Karpas-422 (cell line): ENCODE results near the gene LRP1B. TPM values are rescaled to one million over a fixed set of nuclear protein-coding genes. Genes with fewer than 3 reads are reported as not detected.
"Not testable (repeated sequence)": the region's sequence is repeated elsewhere in the genome, so short reads cannot be mapped to it uniquely, and the experiment has no call there.

Experiments
- DNase-seq: peaks from one replicate; pipeline ENCODE4 v3.0.0-alpha.2; 2015
- H2AFZ ChIP-seq: fragments of 200-600 bp; sonication (generic); 2 replicates; pipeline ENCODE4 v1.6.1; 2014; ENCODE audit warnings: antibody characterized with exemption, low read length, mixed read lengths
- H3K27ac ChIP-seq: fragments of 200-600 bp; sonication (generic); 2 replicates; pipeline ENCODE4 v1.5.1; 2014; ENCODE audit warnings: mild to moderate bottlenecking, low read length, moderate library complexity
- H3K27me3 ChIP-seq: fragments of 200-600 bp; sonication (generic); 2 replicates; pipeline ENCODE4 v1.6.1; 2014; ENCODE audit warnings: low read length, mixed read lengths
- H3K36me3 ChIP-seq: fragments of 200-600 bp; sonication (generic); 2 replicates; pipeline ENCODE4 v1.6.1; 2014; ENCODE audit warnings: low read length, mixed read lengths; ENCODE audit not compliant: insufficient read depth
- H3K4me1 ChIP-seq: fragments of 200-600 bp; sonication (generic); 2 replicates; pipeline ENCODE4 v1.6.1; 2014; ENCODE audit warnings: mild to moderate bottlenecking, low read length, mixed read lengths
- H3K4me2 ChIP-seq: fragments of 200-600 bp; sonication (generic); 2 replicates; pipeline ENCODE4 v1.6.1; 2014; ENCODE audit warnings: low read length, low read depth, mild to moderate bottlenecking; ENCODE audit not compliant: poor library complexity, severe bottlenecking
- H3K4me3 ChIP-seq: fragments of 200-600 bp; sonication (generic); 2 replicates; pipeline ENCODE4 v1.5.1; 2014; ENCODE audit warnings: mild to moderate bottlenecking, antibody characterized with exemption, low read length, mixed read lengths
- H3K79me2 ChIP-seq: fragments of 200-600 bp; sonication (generic); 2 replicates; pipeline ENCODE4 v1.6.1; 2014; ENCODE audit warnings: mild to moderate bottlenecking, low read length, mixed read lengths
- H3K9ac ChIP-seq: fragments of 200-600 bp; sonication (generic); 2 replicates; pipeline ENCODE4 v1.6.0; 2014; ENCODE audit warnings: low read length
- H3K9me2 ChIP-seq: fragments of 200-600 bp; sonication (generic), shearing (Covaris generic); replicated peaks from 2 replicates; pipeline ENCODE4 v1.6.0; 2014; ENCODE audit warnings: mild to moderate bottlenecking, low read length, moderate library complexity; ENCODE audit not compliant: insufficient read depth
- H3K9me3 ChIP-seq: fragments of 300-700, 200-600 bp; sonication (generic); 2 replicates; pipeline ENCODE4 v1.6.1; 2014; ENCODE audit warnings: low read length, mixed read lengths
- H4K20me1 ChIP-seq: fragments of 200-600 bp; sonication (generic); 2 replicates; pipeline ENCODE4 v1.6.1; 2014; ENCODE audit warnings: mild to moderate bottlenecking, antibody characterized with exemption, low read length, low read depth; ENCODE audit not compliant: insufficient read depth
- total RNA-seq: library from RNA; depleted of rRNA; stranded (reverse); fragments of >200 nt; shearing (Covaris generic); gene quantifications from 2 replicates; pipeline ENCODE4 v1.2.3, GENCODE V29; 2014; ENCODE audit warnings: low replicate concordance

LRP1B gene
- total RNA-seq, 1 experiment from 2014 or later: not detected

- Histone ChIP-seq H3K9me2 (no peaks in the 10 kb centered on the region), H3K4me2 (no peak overlapping the region), H3K27ac (no peak overlapping the region), H3K4me1 (no peaks in the 10 kb centered on the region), H2AFZ (no peak overlapping the region), H3K4me3 (no peak overlapping the region), H3K36me3 (no peaks in the 10 kb centered on the region), H3K79me2 (no peaks in the 10 kb centered on the region), H3K9me3 (peaks cover 21% of the 10 kb centered on the region), H3K27me3 (no peaks in the 10 kb centered on the region), H4K20me1 (no peaks in the 10 kb centered on the region), H3K9ac (no peak overlapping the region)
- DNase-seq: no peak
These were observed 1675.5 kb downstream of the LRP1B start for GRCh38 chr2:140455315-140455714.

- H3K27ac ChIP-seq: no peak overlapping the region
- H4K20me1 ChIP-seq: no peaks in the 10 kb centered on the region
- no peaks in the 10 kb centered on the region for H3K36me3 ChIP-seq
- no peak overlapping the region for H2AFZ ChIP-seq
- no peak overlapping the region for H3K9ac ChIP-seq
- no peaks in the 10 kb centered on the region for H3K27me3 ChIP-seq
- H3K4me2 ChIP-seq: no peak overlapping the region
- H3K4me1 ChIP-seq: no peaks in the 10 kb centered on the region
- H3K9me3 ChIP-seq: peaks cover 18% of the 10 kb centered on the region
- H3K4me3 ChIP-seq: no peak overlapping the region
- no peaks in the 10 kb centered on the region for H3K9me2 ChIP-seq
- H3K79me2 ChIP-seq: no peaks in the 10 kb centered on the region
- DNase-seq: no peak
These were observed 1676.1 kb downstream of the LRP1B start for GRCh38 chr2:140454717-140455116.

GRCh38 chr2:140451324-140451723 is 1679.5 kb downstream of the LRP1B start:
- Histone ChIP-seq H3K36me3 (no peaks in the 10 kb centered on the region), H3K4me3 (no peak overlapping the region)

GRCh38 chr2:140442319-140442718 is 1688.5 kb downstream of the LRP1B start:
- no peak for DNase-seq
- Histone ChIP-seq H4K20me1 (no peaks in the 10 kb centered on the region), H3K9ac (no peak overlapping the region), H3K4me2 (no peak overlapping the region), H3K4me3 (no peak overlapping the region), H3K36me3 (no peaks in the 10 kb centered on the region), H3K4me1 (no peaks in the 10 kb centered on the region), H2AFZ (no peak overlapping the region), H3K27ac (no peak overlapping the region), H3K27me3 (no peaks in the 10 kb centered on the region), H3K9me2 (no peaks in the 10 kb centered on the region), H3K79me2 (no peaks in the 10 kb centered on the region), H3K9me3 (peaks cover 9% of the 10 kb centered on the region; the same call in 1 of the 2 replicates)

More at GRCh38 chr2:140451324-140451723, 1679.5 kb downstream of the LRP1B start:
- Histone ChIP-seq H3K27ac (no peak overlapping the region), H4K20me1 (no peaks in the 10 kb centered on the region), H3K9me2 (no peaks in the 10 kb centered on the region), H3K27me3 (no peaks in the 10 kb centered on the region), H3K4me1 (no peaks in the 10 kb centered on the region), H3K79me2 (no peaks in the 10 kb centered on the region), H3K4me2 (no peak overlapping the region), H2AFZ (no peak overlapping the region), H3K9me3 (peaks cover 16% of the 10 kb centered on the region; the same call in 1 of the 2 replicates), H3K9ac (no peak overlapping the region)
- DNase-seq: no peak

- no peaks in the 10 kb centered on the region for H3K4me1 ChIP-seq
- H3K9me3 ChIP-seq: peaks cover 18% of the 10 kb centered on the region; the same call in 1 of the 2 replicates
- H3K9ac ChIP-seq: no peak overlapping the region
- no peak overlapping the region for H3K4me3 ChIP-seq
- no peak overlapping the region for H3K27ac ChIP-seq
- no peaks in the 10 kb centered on the region for H3K9me2 ChIP-seq
- no peaks in the 10 kb centered on the region for H3K27me3 ChIP-seq
- no peak overlapping the region for H2AFZ ChIP-seq
- no peaks in the 10 kb centered on the region for H3K36me3 ChIP-seq
- H4K20me1 ChIP-seq: no peaks in the 10 kb centered on the region
- H3K79me2 ChIP-seq: no peaks in the 10 kb centered on the region
- H3K4me2 ChIP-seq: no peak overlapping the region
- DNase-seq: no peak
These were observed 1690.0 kb downstream of the LRP1B start for GRCh38 chr2:140440815-140441214.

- DNase-seq: no peak
- Histone ChIP-seq H3K36me3 (no peaks in the 10 kb centered on the region), H3K27me3 (no peaks in the 10 kb centered on the region)
These were observed 1693.9 kb downstream of the LRP1B start for GRCh38 chr2:140436936-140437335.

GRCh38 chr2:140427033-140427432 is 1703.8 kb downstream of the LRP1B start:
- not testable (repeated sequence) for H3K4me3 ChIP-seq, H2AFZ ChIP-seq, H3K4me1 ChIP-seq, H3K27me3 ChIP-seq, H3K36me3 ChIP-seq, H4K20me1 ChIP-seq, H3K79me2 ChIP-seq, H3K9me3 ChIP-seq, H3K27ac ChIP-seq, H3K4me2 ChIP-seq, DNase-seq, H3K9me2 ChIP-seq, H3K9ac ChIP-seq

More at GRCh38 chr2:140436936-140437335, 1693.9 kb downstream of the LRP1B start:
- no peaks in the 10 kb centered on the region for H3K79me2 ChIP-seq
- H4K20me1 ChIP-seq: no peaks in the 10 kb centered on the region
- no peak overlapping the region for H3K27ac ChIP-seq
- peaks cover 13% of the 10 kb centered on the region; the same call in 1 of the 2 replicates for H3K9me3 ChIP-seq
- H2AFZ ChIP-seq: no peak overlapping the region
- H3K9ac ChIP-seq: no peak overlapping the region
- no peak overlapping the region for H3K4me3 ChIP-seq
- H3K4me1 ChIP-seq: no peaks in the 10 kb centered on the region
- H3K4me2 ChIP-seq: no peak overlapping the region
- no peaks in the 10 kb centered on the region for H3K9me2 ChIP-seq

- DNase-seq: no peak
- Histone ChIP-seq H3K9me3 (peaks cover 4% of the 10 kb centered on the region; the same call in 1 of the 2 replicates), H3K4me3 (no peak overlapping the region), H3K27ac (no peak overlapping the region), H3K4me1 (no peaks in the 10 kb centered on the region), H3K4me2 (no peak overlapping the region), H3K79me2 (no peaks in the 10 kb centered on the region), H4K20me1 (no peaks in the 10 kb centered on the region), H3K36me3 (no peaks in the 10 kb centered on the region), H3K9me2 (no peaks in the 10 kb centered on the region), H3K27me3 (no peaks in the 10 kb centered on the region), H3K9ac (no peak overlapping the region), H2AFZ (no peak overlapping the region)
These were observed 1706.3 kb downstream of the LRP1B start for GRCh38 chr2:140424471-140424870.

- DNase-seq: no peak
- Histone ChIP-seq H3K4me2 (no peak overlapping the region), H2AFZ (no peak overlapping the region), H3K27ac (no peak overlapping the region), H3K79me2 (no peaks in the 10 kb centered on the region), H3K9ac (no peak overlapping the region), H3K27me3 (no peaks in the 10 kb centered on the region), H3K4me1 (no peaks in the 10 kb centered on the region), H3K9me2 (no peaks in the 10 kb centered on the region), H3K4me3 (no peak overlapping the region), H3K9me3 (peaks cover 4% of the 10 kb centered on the region; the same call in 1 of the 2 replicates), H3K36me3 (no peaks in the 10 kb centered on the region), H4K20me1 (no peaks in the 10 kb centered on the region)
These were observed 1708.1 kb downstream of the LRP1B start for GRCh38 chr2:140422759-140423158.
